GM18870 (cell line): ENCODE results near the gene MKS1.

ENCODE experiments used
- ATAC-seq: cut with Tn5 transposase; IDR thresholded peaks from one replicate; pipeline ENCODE4 v1.9.1; 2021; ENCODE audit warnings: moderate library complexity; ENCODE audit not compliant: unreplicated experiment

The MKS1 gene

DNA sequence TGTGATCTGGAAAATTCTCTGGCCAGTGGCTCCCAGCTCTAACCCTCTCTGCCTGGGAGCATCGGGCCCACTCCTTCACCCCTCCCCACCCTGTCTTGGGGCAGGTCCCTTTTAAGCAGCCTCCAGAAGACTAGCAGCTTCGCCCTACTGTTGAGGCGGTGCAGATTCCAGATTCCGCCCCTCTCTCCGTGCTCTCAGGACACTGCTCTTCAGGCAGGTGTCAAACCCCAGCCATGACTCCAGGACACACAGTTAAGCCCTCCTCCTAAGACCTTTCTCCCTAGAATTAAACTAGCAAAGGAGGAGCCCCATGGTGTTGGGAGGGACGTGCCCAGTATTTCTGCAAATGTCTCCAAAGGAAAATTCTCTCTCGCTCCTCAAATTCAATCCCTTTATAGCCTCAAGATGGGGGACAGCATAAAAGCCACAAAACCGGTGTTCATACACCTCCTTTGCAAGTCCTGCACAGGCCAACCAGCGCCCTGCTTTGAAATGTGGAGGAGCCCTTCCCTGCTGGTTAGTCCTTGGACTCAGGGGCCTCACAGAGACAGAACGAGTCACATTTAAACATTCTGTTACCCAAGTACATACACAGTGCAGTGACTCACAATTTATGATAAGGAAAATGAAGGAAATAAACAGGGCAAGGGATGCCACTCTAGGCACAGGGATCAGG lies 26.5 kb upstream of the MKS1 start:
- no peak for ATAC-seq

DNA sequence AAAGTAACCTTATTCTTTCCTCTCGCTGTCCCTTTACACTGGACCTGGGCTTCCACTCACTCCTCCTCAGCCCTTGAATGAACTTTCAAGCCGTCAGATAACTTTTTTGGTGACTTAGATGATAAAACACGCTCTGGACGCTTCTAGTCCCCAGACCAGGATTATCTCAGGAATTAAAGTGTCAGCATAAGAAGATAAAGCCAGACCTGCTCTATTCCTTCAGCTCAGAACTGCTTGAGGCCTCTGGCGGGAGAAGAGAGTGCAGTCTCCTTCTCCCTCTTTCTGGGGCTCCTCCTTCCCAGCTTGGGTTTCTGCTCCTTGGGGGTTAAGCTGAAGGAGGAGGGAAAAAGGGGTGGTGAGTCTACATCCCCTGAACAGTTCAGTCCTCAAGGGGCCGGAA lies 25.9 kb upstream of the MKS1 start:
- ATAC-seq = no peak

DNA sequence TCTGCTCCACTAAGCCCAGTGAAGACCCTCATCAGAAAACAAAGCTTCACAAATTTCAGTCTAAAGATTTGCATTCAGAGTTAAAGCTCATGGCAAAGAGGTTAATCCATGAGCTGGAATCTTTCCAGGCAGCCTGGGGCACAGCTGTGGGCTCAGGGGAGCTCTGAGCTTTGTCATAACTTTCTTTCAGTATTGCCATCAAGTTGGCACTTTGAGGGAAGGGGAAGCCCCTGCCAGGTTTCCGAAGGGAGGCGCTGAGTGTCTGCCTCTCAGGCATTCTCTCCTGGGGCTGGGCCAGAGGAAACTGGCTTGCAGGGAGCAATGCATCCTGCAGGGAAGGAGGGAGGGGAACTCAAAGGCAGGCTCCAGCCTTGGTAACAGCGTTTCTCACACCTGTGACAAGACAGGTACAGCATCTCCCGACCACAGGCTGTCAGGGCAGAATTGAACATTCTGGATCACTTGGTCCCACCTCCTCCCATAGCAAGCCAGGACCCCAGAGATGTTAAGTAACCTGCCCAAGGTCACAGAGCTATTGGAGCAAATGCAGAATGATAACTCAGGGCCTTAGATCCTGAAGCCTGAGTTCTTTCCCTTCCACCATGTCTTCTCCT lies 23.2 kb upstream of the MKS1 start:
- ATAC-seq = no peak

DNA sequence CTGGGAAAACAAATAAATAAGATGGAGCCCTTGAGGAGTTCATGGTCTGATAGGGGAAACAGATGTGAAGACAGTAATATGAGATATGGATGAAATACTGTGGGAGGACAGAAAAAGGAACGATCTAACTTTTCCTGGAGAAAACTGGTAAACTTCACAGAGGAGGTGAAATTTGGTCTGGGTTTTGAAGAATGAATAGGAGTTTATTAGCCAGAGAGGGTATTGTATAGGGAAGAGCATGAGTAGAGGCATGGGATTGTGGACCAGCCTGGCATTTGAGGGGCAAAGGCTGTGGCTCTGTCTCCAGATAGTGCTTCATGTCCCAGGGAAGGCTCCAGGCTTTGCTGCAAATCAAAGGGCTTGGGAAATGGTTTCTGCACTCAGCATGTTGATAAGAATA lies 20.9 kb upstream of the MKS1 start:
- no peak for ATAC-seq

DNA sequence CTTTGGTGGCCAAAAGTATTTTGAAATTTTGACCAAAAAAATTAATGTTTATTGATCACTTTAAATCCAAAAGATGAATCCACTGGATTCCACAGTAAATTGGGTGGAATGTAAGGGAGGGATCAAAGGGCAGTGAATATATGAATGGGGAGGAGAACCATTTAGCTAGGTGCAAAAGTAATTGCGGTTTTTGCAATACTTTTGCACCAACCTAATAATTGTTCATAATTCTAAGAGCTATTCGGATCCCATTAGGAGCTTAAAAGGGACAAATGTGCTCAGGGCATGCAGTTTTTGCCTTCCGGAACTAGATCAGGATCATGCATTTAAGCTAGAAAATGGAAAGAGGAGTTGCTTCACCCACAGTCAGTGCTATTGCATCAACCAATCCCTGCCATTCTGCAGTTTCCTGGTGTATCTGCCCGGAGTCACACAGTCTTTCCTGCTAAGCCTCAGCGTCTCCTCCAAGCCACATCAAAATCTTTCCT lies 19.1 kb upstream of the MKS1 start, which contains the start of gene LPO:
LPO (plus strand) TSS at position 438 of the 488 bp plus-strand sequence. CDS start 4,396 bp downstream, outside the sequence.
- ATAC-seq = no peak

DNA sequence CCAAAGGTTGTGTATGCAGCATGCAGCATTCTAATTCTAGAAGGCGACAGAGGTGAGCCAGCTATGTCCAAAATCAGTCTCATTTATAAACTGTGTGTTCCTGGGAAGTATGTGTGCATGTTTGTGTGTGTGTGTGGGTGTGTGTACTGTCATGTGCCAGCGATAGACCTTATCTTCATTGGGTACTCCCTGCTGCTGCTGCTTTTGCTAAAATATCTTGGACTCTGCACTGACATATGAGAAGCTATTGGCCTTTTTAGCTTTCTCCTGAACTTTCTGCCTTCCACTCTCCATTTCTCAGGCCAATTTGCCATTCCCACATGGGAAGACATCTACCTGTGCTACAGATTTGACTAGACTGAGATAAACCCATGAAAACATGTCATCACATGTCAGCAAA lies 17.3 kb upstream of the MKS1 start:
- no peak for ATAC-seq

DNA sequence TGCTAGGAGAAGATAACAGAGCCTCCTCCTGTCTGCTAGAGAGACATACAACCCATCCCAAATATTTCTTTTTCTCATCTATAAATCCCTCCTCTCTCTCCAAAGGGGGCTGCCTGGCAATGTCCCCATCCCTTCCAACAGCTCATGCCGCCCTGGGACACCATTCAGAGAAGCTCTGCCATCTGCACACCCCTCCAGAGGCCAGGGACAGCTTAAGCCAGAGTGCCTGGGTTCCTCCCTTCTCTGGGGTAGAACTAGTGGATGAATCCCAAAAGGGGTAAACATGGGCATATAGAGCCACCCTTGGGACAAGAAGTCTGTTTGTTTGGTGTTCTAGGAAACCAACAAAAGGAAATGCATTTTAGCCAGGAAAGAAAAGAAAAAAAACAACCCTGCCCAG lies 16.8 kb upstream of the MKS1 start:
- no peak for ATAC-seq

DNA sequence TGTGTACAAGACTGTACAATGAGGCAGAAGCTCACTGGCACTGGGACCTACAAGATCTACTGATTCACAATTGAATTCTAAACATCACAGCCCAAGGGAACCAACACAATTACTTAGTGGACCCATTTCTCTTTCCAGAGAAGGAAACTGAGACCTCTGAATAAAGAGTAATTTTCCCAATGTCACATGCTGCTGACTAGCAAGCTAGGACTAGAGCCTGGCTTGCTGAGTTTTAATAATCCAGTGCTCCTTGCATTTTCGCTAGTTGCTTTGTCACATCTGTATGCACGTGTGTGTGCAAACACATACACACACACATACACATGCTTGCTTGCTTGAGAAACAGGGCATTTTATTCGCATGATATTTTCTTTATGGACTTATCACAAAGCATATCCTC lies 15.5 kb upstream of the MKS1 start:
- ATAC-seq = no peak

DNA sequence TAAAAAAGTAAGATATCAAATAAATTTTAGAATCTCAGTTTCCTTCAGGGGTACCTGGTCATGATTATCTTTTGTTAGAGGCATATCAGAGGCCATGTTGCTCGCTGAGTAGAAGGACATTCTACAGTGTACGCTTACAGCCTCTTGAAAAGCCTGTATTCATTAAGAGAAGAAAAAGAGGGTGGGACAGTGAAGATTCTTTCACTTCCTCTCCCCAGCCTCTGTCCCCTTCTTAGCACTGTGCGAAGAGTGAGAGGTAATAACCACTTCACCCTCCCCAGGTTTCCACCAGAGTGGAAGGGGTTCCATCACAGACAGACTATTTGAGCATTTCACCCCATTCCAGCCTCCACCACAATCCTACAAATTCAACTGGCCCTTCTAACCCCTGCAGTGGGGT lies 14.5 kb upstream of the MKS1 start:
- no peak for ATAC-seq

DNA sequence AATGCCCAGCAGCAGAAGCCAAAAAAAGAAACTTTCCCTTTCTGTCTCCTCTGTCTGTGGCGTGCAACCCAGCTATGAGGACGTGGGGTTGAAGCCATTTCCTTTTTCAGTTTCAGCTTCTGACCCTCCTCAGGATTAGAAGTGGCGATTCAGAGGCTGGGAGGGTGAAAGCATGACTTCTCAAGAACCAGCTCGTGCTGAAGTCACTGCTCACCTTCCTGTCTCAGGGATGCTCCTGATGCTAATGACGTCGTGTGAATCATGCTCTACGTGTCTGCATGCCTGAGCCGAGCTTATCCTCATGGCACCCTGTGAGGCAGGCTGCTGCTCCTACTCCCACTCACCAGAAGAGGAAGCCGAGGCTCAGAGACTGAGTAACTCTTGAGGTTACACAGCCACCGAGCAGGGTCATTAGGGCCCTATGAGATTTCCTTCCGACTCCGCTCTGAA lies 13.7 kb upstream of the MKS1 start:
- peak; percentile 70 for ATAC-seq

DNA sequence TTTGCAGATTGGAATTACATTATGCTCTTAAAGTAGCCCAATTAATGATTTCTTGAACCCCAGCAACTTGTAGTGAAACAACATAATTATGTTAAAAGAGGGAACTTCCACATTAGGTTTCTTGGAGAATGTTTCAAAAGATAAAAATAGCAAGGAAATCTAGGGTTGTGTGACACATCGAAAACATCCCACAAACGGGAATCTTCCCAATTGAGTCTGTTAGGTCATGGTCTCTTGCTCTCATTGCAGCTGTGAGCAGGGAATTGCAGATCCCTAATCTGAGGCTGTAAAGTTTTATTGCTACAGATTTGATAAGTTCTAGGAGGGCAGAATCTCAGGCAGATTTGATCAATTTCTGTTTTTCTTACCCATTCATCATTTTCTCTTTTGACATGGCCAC lies 12.6 kb upstream of the MKS1 start:
- no peak for ATAC-seq

DNA sequence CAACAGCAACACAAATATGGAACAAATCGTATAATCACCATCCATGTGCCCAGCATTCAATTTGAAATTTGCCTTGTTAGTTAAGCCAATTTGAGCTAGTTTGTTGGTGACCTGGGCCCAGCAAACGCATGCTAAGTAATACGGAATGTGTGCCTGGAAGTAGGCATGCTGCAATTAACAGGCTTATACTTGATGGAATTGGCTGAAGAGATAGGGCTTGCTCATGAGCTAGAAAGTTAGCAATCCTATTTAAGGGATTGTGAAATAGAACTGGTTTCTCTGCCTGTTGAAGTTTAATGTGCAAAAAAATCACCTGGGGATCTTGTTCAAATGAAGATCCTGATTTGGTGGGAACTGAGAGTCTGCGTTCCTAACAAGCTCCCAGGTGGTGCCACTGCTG lies 10.8 kb upstream of the MKS1 start:
- no peak for ATAC-seq

DNA sequence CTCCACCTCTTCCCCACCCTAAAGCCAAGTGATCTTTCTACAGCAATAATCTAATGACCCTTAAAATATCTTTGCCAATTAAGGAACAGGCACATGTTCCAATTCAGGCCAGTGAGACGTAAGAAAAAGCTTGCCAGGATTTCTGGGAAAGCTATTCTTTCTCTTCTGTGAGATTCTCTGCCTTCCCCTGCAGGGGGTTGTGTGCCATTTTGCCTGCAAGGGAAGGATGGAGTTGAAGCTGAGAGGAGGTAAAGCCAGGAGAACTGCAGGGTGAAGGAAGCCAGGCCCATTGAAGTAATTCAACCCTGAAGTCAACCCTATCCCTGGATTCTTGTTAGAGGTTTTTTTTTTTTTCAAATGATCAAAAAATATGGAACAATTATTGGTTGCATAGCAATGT lies 10.3 kb upstream of the MKS1 start:
- no peak for ATAC-seq

DNA sequence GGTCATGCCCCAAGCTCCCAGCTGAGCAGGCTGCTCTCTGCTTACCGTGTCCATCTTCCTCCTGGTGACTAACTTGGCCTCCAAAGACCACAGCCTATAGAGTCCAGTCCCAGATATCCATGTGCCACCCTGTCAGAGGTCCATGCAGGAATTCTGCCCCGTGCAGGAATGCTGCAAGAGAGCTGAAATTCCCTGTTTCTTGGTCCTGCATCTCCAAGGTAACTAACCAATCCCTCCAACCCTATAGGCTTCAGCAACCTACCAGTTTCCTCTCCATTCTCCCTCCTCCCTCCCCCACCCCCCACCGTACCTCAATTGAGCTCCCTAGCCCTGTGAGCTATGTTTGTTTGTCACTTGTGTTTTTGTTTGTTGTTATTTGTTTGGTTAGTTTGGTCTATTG lies 9.6 kb upstream of the MKS1 start:
- ATAC-seq = no peak

DNA sequence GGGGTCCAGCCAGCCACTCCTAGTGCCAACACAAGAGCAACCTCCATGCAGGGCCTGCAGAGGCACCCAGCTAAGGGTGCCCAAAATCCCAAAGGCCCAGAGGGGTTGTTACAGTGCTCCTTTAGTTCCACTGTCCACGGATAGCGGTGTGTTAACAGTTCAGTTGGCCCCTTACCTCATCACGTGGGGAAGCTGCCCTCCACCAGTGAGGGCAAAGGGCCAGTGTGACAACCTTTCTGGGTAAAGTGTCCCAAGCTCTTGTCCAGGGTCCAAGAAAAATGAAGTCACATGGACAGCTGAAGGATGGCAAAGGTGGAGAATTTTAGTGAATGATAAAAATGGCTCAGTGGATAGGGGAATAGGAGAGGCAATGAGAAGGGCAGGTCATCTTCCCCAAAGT lies 8.7 kb upstream of the MKS1 start:
- no peak for ATAC-seq

DNA sequence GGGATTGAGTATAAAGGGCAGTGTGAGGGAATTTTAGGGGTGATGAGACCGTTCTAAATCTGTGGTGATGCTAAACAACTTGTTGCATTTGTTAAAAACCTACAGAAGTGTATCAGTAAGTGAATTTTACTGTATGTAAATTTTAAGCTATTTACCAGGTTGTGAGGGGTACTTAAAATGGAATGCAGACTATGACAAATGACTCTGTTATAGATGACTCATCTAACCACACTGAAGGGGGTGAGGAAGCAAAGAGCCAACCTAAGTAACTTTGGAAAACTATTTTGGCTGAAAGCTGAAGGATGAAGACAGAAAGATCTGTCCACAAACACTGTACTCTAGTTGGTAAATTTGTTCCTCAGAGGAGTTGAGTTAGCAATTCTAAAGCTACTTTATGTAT lies 5.3 kb upstream of the MKS1 start:
- no peak for ATAC-seq

DNA sequence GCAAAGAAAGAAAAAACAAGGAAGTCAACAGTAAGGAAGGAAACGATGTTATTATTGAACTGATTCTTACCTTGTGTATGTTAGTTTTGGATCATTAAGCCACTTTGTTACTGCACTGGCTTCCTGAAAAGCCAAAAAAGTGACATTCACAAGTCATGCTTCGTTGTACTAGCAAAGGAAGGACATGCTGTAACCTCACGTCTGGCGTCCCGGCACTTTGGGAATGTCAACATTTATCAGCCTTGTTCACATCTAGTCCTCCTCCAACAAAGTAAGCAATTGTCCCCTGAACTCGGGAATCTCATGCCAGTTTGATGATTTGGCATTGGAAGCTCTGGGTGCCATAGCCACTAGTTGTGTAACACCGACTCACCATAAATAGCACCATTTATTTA lies 731 bp upstream of the MKS1 start:
- no peak for ATAC-seq

DNA sequence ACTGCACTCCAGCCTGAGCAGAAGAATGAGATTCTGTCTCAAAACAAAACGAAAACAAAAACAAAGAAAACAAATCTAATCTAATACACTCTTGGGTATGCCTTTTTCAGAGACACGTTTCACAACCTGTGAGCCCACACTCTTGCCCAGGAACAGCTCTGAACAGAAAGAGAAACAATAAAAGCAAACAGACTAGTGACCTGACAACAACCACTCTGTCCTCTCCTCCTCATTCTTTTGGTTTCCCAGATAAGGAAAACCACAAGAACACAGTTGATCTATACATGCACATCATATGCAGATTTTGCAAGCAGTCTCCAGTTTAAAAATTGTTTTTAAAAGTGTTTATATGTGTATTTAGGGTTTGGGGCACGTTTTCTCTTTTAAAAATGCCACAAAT lies 1.3 kb downstream of the MKS1 start:
- ATAC-seq = no peak

DNA sequence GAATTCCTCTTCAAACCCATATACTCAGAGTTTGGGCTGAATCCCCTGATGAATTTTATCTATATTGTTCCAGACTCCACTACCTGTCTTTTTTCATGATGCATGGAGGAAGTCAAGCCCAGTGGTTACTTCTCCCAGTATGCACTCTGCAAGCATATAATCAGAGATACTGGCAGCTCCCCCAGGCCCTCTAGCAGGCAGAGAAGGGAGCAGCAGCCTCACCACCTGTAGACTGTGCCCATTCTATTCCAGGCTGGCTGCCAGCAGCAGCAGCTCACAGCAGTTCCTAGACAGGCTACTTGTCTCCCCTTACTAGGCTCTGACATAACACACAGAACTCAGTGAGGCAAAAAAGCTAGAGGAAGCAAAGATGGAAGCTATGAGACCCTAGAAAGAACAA lies 3.4 kb downstream of the MKS1 start:
- ATAC-seq = no peak

DNA sequence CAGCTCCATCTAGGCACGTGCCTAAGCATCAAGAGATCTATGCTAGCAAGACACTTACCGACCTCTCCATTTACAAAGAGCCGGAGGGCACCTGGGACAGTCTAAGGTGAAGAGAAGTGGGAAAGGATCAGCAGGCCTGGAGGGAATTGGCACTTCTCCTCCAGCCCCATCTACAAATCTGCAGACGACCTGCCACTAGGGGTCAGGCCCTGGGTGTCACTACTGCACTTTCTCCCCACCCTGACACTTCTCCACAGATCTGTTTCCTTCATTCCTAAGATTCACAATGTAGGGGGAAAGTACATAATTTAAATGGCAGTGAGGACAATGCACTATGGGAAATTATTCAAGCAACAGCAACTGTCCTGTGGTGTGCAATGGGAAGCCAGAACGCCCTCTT lies 8.1 kb downstream of the MKS1 start:
- no peak for ATAC-seq

DNA sequence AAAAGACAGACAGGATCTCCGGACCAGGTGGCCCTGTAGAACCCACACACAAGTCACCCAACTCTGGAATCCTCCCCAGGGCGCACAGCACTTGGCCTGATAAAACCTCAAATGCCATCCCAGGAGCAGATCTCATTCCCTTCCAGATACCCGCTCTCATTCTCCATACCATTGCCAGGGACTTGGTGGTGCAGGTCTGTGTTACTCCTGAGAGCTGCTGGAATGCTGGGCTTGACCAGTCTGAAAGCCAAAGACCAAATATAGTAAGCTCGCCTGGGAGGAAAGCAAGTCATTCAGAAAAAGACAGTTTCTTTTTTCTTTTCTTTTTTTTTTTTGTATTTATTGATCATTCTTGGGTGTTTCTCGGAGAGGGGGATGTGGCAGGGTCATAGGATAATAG lies 10.7 kb downstream of the MKS1 start:
- ATAC-seq = no peak

DNA sequence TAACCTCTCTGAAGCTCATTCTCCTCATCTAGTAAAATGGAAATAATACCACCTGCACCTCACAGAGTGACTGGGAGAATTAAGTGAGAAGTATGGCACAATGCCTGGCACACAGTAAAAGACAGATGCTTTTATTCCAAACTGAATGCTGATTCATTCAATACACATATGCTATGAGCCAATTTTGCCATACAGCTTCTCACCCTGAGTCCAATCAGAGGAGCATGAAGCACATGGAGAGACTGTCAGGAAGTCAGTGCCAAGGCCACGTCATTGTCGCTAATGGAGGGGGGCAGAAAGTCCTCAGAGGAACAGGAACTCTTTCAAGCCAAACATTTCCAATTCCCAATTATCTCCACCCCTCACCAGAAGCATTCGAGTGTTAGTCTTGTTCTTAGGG lies 11.6 kb downstream of the MKS1 start:
- no peak for ATAC-seq

DNA sequence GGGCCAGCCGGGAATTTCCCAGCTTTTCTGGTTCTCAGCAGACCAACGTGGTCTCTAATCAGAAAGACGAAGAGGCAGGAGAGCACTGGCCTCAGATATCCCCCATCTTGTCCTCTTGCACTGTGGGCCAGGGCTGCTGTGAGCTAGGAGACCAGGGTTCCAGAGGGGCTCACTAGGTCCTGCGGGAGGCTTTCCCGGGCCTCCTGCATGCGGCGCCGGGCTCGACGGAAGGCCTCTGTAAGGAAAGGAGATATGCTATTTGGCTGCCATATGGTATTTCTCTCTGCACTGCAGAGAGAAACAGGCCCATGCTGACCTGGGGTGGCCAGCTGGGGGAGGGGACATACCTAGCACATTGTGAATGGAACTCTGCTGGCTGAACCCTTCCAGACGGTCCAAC lies 13.1 kb downstream of the MKS1 start:
- no peak for ATAC-seq
